NCI-H345 treated with DMSO at 0.1 percent for 48 hours (cell line): Measurements from ENCODE around the gene SMOC2.
"Not testable (repeated sequence)": the region's sequence is repeated elsewhere in the genome, so short reads cannot be mapped to it uniquely, and the experiment has no call there.

ENCODE experiments used
- DNase-seq: peaks from one replicate; lab custom pipeline; 2025; ENCODE audit not compliant: unreplicated experiment; lab: John Stamatoyannopoulos, UW

The SMOC2 gene

GRCh38 chr6:168676552-168677322 is 235.8 kb downstream of the SMOC2 start:
- no peak for DNase-seq

DNA sequence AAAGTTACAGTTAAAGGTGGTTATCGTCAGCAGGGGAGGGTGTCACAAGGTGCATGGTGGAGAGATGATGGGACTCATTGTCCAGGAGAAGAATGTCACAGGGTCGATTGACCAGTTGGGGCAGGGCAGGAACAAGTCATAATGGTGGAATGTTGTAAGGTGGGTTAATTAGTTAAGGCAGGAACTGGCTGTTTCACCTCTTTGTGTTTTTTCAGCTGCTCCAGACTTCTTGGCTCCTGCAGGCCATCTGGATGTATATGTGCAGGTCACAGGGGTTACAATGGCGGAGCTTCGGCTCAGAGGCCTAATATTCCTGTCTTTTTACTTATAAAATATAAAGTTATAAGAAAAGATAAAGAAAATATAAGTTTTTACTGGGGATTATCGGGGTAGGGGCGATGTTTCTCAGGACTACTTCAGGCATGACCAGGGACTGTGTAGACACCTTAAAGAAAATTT is 236.4 kb downstream of the SMOC2 start:
- not testable (repeated sequence) for DNase-seq

GRCh38 chr6:168678077-168678476 is 237.1 kb downstream of the SMOC2 start:
- DNase-seq, result no peak

DNA sequence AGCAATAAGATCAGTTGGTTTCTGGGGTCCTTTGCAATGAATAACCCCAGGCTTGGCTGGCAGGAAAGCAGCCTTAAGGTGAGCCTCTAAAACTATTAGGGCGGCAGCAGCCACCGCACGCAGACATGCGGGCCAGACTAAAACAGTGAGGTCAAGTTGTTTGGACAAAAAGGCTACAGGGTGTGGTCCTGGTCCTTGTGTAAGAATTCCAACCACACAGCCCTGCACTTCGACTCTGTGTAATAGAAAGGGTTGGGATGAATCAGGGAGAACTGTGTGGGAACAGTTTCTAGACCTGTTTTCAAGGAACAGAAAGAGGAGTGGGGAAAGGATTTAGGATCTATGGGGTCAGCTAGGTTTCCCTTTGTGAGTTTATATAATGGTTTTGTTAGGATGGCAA is 237.6 kb downstream of the SMOC2 start:
- no peak for DNase-seq

DNA sequence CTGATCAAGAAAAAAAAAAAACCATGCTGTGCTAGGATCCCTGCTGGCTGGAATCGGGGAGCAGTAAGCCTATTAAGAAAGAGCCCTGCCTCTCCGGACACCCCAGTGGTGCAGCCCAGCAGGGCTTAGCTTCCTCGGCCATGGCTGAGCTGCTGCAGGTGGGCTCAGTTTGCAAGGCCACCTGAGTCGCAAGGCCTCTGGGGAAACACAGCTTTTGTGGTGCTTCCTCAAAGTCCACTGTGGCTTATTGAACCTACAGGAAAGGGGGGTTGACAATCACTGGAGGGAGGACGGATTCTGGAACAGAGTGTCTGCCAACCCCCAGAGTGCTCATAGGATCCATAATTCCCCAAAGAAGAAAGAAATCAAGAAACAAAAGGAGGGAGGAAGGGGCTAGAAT is 240.8 kb downstream of the SMOC2 start:
- DNase-seq, result no peak

DNA sequence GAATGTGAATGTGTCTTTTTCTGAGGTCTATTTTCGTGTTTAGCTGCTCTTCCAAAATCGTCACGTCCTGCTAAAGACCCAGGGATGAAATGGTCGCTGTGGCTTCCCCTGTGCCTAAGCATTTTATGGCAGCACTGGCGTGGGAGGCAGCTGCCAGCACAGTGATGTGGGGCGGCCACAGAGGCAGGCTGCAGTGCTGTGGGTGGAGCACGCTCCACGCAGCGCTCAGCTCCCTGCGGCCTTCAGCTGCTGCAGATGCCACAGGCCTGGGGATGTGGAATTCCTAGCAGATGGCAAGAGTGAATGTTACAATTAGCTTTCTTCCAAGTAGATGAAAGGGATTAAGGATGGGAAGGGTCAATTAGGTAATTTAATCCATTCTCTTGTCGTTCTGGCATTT is 242.6 kb downstream of the SMOC2 start:
- DNase-seq, result no peak

- no peak for DNase-seq
Measured at GRCh38 chr6:168684471-168684870, 243.5 kb downstream of the SMOC2 start.

- DNase-seq, result no peak
Measured at GRCh38 chr6:168684906-168685305, 243.9 kb downstream of the SMOC2 start.

GRCh38 chr6:168686029-168686738 is 245.2 kb downstream of the SMOC2 start:
- DNase-seq, result no peak

DNA sequence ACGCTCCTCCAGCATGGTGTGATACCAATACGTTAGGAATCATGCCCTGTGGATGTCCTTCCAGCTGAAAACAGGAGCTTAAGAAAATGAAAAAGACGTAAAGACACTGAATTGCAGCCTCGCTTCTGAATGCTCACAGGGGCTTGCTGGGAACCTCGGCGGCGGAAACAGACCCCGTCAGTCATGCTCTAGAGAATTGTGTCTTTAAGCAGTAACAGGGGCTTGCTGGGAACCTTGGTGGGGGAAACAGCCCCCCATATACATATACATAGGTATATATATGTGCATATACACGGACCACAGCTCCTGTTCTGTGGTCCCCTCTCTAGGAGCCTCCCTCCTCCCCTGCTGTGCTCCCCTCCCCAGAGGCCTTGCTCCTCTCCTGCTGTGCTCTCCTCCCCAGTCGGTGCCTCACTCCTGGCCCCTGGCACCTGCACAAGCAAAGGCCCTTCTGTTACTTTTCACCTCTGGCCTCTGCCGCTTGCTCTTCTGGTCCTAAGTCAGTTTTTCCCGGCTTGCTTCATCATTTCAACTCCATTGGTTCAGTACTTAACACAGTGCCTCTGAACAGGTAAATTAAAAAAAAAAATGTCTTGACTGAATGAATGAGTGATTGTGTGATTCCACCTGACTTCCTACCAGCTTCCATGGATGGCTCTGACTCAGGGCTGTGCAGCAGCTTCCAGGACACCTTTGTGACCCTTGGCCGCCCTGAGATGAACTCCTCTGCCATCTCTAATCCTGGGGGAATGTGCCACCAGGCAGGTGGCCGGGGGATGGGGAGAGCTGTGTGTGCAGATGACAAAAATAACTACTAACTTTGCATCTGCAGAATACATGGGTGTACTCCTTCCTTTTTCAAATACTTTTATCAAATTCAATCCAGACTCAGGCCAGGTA is 246.1 kb downstream of the SMOC2 start:
- no peak for DNase-seq

DNA sequence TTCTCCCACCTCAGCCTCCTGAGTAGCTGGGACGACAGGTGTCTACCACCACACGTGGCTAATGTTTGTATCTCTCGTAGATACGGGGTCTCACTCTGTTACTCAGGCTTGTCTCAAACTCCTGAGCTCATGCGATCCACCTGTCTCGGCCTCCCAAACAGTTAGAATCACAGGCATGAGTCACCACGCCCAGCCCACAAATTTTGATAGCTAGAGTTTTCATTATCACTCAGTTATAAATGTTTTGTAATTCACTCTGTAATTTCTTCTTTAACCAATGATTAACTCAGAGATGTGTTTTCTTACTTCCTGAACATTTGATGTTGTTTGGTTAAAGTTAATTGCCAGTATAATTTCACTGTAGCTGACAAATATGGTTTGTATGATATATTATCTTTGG is 249.3 kb downstream of the SMOC2 start:
- no peak for DNase-seq

DNA sequence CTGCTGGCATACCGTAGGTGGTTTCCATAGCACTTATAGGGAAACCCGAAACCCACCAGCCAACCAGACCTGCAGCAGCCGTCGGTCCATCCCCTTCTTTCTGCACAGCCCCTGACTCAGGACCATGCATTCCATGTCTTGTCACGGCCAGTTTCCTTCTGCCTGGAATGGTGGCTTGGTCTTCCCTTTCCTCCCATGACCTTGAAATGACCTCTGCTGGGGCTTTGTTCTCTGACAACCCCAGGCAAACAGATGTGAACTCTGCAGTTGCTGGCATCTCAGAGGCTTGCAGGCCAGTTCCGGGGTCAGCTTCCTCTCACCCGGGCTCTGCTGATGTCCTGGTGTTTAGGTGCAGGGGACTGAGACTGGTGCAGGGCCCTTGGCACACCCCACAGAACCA is 250.8 kb downstream of the SMOC2 start:
- no peak for DNase-seq

GRCh38 chr6:168692193-168692914 is 251.4 kb downstream of the SMOC2 start:
- DNase-seq, result no peak

GRCh38 chr6:168692915-168693257 is 251.9 kb downstream of the SMOC2 start:
- DNase-seq, result not testable (repeated sequence)

GRCh38 chr6:168694797-168695196 is 253.8 kb downstream of the SMOC2 start:
- DNase-seq, result not testable (repeated sequence)

DNA sequence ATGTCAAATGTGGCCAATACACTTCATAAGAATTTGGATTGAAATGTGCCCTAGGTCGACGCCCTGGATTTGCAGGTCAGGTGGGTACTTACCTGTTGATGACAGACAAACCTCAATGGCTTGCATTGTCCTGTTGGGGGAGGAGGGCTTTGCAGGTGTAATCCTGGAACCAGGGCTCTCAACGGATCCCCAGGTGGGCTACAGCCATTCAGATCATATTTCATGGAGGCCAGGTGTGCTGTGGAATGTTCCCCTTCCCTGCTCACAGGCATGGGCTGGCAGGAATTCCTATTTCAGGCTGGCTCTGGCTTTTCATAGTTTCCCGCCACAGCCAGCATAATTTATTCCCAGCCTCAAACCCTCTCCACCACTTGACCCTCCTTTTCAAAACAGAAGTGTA is 254.7 kb downstream of the SMOC2 start:
- no peak for DNase-seq

GRCh38 chr6:168698923-168699322 is 257.9 kb downstream of the SMOC2 start:
- no peak for DNase-seq

DNA sequence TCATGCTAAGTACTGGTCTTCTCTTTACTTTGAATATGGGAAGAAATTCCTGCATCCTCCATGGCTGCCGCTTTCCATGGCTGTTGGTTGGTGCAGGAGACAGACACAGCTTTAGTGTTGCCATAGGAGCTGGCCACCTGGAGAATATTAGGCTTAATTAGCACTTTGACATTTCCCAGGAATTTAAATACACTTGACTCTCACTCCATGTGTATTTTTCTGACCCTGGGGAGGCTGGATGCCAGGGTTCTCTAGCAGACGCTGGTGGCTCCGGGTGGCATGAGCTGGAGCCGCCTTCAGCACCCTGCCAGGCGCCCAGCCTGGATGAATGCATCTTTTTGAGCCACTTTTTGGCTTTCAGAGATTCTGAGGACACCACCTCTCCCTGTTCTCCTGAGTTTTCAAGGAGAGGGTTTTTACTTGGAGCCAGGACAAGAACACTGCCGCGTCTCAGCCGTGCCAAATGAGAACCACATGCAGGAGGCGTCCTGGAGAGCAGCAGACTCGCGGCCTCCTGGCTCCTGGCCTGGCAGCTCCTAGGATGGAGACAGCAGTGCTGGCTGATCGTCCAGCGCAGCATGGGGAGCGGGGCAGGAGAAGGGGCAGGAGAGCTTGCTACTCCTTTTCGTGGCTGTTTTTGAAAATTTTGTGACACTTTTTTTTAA is 258.8 kb downstream of the SMOC2 start:
- no peak for DNase-seq

DNA sequence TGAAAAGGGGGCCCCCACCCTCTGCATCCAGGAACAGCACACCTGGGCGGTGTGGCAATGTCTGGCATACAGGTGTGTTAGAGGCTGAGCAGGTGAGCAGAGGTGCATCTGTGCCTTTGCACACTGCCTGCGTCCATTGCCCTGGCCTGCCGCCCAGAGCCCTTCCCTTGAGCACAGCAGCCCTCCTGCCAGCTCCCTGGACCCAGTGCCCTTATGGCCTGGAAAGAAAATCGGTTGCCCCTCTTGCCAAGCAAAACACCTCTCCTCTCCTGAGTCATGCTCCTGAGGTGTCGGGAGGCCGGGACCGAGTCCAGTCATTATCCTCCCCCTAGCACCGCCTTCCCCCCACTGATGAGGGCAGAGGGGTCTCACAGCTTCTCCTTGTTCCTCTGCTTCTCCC is 259.9 kb downstream of the SMOC2 start:
- no peak for DNase-seq

DNA sequence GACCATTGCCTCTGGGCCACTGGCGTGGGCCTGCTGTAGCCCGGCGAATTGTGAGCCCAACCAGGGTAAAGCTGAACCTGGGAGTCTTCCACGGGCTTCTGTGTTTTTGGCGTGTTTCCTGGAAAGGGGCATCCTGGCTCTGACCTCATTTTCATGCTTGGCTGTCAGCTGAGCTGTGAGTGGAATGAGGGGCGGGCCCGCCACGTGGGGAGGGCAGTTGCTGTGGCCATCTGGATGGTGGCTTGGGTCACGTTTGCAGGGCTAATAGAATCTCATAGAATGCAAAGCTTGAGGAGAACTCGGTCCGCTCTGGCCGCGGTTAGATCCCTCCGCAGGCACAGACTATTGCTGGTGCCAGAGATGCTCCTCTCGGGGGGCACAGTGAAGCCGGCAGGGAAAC is 263.0 kb downstream of the SMOC2 start:
- no peak for DNase-seq
